HEK293T (cell line): ENCODE results near the gene CTNS.

Experiments used
- CTCF ChIA-PET: fragments of 350-600 bp; formaldehyde crosslinking; extraction: SDS; loops from one replicate; lab custom pipeline; 2021; ENCODE audit warnings: antibody characterized with exemption, inconsistent platforms; lab: Yijun Ruan, JAX
- POLR2A ChIA-PET: fragments of 350-600 bp; formaldehyde crosslinking; extraction: SDS; loops from one replicate; lab custom pipeline; 2020; ENCODE audit warnings: antibody characterized with exemption, inconsistent platforms; lab: Yijun Ruan, JAX
- DNase-seq: peaks from one replicate; pipeline ENCODE4 v3.0.0; 2012; ENCODE audit warnings: mixed read lengths; ENCODE audit errors: extremely low spot score
- ARNT ChIP-seq: fragments of 450-650 bp; IDR thresholded peaks from 2 replicates; pipeline ENCODE4 v1.6.1; 2017; ENCODE audit warnings: mild to moderate bottlenecking
- BHLHE40 ChIP-seq: fragments of 450-650 bp; IDR thresholded peaks from 2 replicates; pipeline ENCODE4 v1.6.1; 2016; ENCODE audit warnings: mild to moderate bottlenecking, moderate library complexity, borderline replicate concordance
- CTBP1 ChIP-seq: fragments of 450-650 bp; IDR thresholded peaks from 2 replicates; pipeline ENCODE4 v1.6.1; 2016; ENCODE audit warnings: borderline replicate concordance
- ELF4 ChIP-seq: fragments of 450-650 bp; IDR thresholded peaks from 2 replicates; pipeline ENCODE4 v1.6.1; 2017; ENCODE audit warnings: antibody characterized with exemption
- FOXA1 ChIP-seq: fragments of 450-650 bp; IDR thresholded peaks from 2 replicates; pipeline ENCODE4 v1.6.1; 2016; ENCODE audit warnings: mild to moderate bottlenecking
- FOXK2 ChIP-seq: fragments of 450-650 bp; IDR thresholded peaks from 2 replicates; pipeline ENCODE4 v1.6.1; 2016; ENCODE audit warnings: mild to moderate bottlenecking
- FOXM1 ChIP-seq: fragments of 450-650 bp; IDR thresholded peaks from 2 replicates; pipeline ENCODE4 v1.6.1; 2017; ENCODE audit warnings: mild to moderate bottlenecking, borderline replicate concordance
- HDGF ChIP-seq: fragments of 450-650 bp; IDR thresholded peaks from 2 replicates; pipeline ENCODE4 v1.6.1; 2017; ENCODE audit warnings: antibody characterized with exemption, borderline replicate concordance
- L3MBTL2 ChIP-seq: fragments of 450-650 bp; conservative IDR thresholded peaks from 2 replicates; pipeline ENCODE4 v1.6.1; 2016; ENCODE audit warnings: mild to moderate bottlenecking
- LEF1 ChIP-seq: fragments of 450-650 bp; IDR thresholded peaks from 2 replicates; pipeline ENCODE4 v1.6.1; 2017; ENCODE audit warnings: mild to moderate bottlenecking, borderline replicate concordance
- NFRKB ChIP-seq: fragments of 450-650 bp; IDR thresholded peaks from 2 replicates; pipeline ENCODE4 v1.6.1; 2016; ENCODE audit warnings: mild to moderate bottlenecking, moderate library complexity
- PKNOX1 ChIP-seq: fragments of 450-650 bp; IDR thresholded peaks from 2 replicates; pipeline ENCODE4 v1.6.1; 2016
- SP1 ChIP-seq: fragments of 450-650 bp; IDR thresholded peaks from 2 replicates; pipeline ENCODE4 v1.6.1; 2017
- SUZ12 ChIP-seq: fragments of 450-650 bp; IDR thresholded peaks from 2 replicates; pipeline ENCODE4 v1.6.1; 2016; ENCODE audit warnings: mild to moderate bottlenecking
- TARDBP ChIP-seq: fragments of 450-650 bp; IDR thresholded peaks from 2 replicates; pipeline ENCODE4 v1.6.1; 2016
- ZNF384 ChIP-seq: fragments of 450-650 bp; IDR thresholded peaks from 2 replicates; pipeline ENCODE4 v1.6.1; 2016

CTNS gene

GRCh38 chr17:3675886-3676285, 39.3 kb downstream of the CTNS start:
- TF ChIP-seq NFRKB (no peak), HDGF (no peak), ELF4 (no peak), ARNT (no peak), L3MBTL2 (no peak), BHLHE40 (no peak), CTBP1 (no peak), LEF1 (no peak)
- no peak for DNase-seq
- ChIA-PET CTCF (no interaction called here), POLR2A (no interaction called here)

GRCh38 chr17:3678095-3678820, 41.7 kb downstream of the CTNS start:
- POLR2A ChIA-PET, result no interaction called here
- CTCF ChIA-PET, result no interaction called here
- DNase-seq, result no peak
- TF ChIP-seq FOXA1 (no peak), TARDBP (no peak), ZNF384 (no peak), BHLHE40 (no peak), HDGF (no peak), ELF4 (no peak), SUZ12 (no peak), CTBP1 (no peak), L3MBTL2 (no peak), ARNT (no peak), SP1 (no peak), FOXK2 (no peak), NFRKB (no peak), PKNOX1 (no peak), LEF1 (no peak)

GRCh38 chr17:3678821-3679530, 42.4 kb downstream of the CTNS start:
- DNase-seq, result no peak
- TF ChIP-seq L3MBTL2 (no peak), TARDBP (no peak), CTBP1 (no peak), ELF4 (no peak), PKNOX1 (no peak), NFRKB (no peak), FOXA1 (no peak), HDGF (no peak), SUZ12 (no peak), ARNT (no peak), BHLHE40 (no peak), FOXM1 (no peak), ZNF384 (no peak), FOXK2 (no peak), LEF1 (no peak), SP1 (no peak)
- ChIA-PET CTCF (no interaction called here), POLR2A (interaction anchor here (1.1 kb wide), 1 partner anchor 36 kb away, joined by 4 read pairs; no protein-coding TSS in a partner anchor)

GRCh38 chr17:3679531-3680126, 43.1 kb downstream of the CTNS start:
- ChIA-PET CTCF (no interaction called here), POLR2A (interaction anchor here (1.1 kb wide), 1 partner anchor 36 kb away, joined by 4 read pairs; no protein-coding TSS in a partner anchor)
- DNase-seq, result no peak
- TF ChIP-seq FOXA1, result no peak

GRCh38 chr17:3681057-3681456, 44.5 kb downstream of the CTNS start:
- POLR2A ChIA-PET, result no interaction called here
- CTCF ChIA-PET, result no interaction called here
- no peak for DNase-seq
- TF ChIP-seq BHLHE40 (no peak), NFRKB (no peak), FOXK2 (no peak), LEF1 (no peak), PKNOX1 (no peak), FOXM1 (no peak), ZNF384 (no peak), ELF4 (no peak), SP1 (no peak), SUZ12 (no peak), TARDBP (no peak), L3MBTL2 (no peak), CTBP1 (no peak), ARNT (no peak), FOXA1 (no peak), HDGF (no peak)

- no peak for DNase-seq
- ChIA-PET CTCF (no interaction called here), POLR2A (no interaction called here)
- TF ChIP-seq SUZ12, result no peak
These were observed 45.0 kb downstream of the CTNS start for GRCh38 chr17:3681565-3681964.
